HK-2 (cell line): Measurements from ENCODE around the gene GRXCR2.
A peak's percentile ranks its signal among the peaks of the same experiment; 100 is the strongest.
"Not testable (repeated sequence)": the region's sequence is repeated elsewhere in the genome, so short reads cannot be mapped to it uniquely, and the experiment has no call there.

Experiments used
- DNase-seq: peaks from one replicate; pipeline ENCODE4 v3.0.0-alpha.2; 2018; ENCODE audit not compliant: unreplicated experiment

GRXCR2 gene

GRCh38 chr5:145872914-145873313 is at the start of gene GRXCR2:
Gene GRXCR2 (minus strand): TSS chr5:145873014. CDS start chr5:145872968, 46 bp downstream.
- no peak for DNase-seq

- no peak for DNase-seq
Observed at GRCh38 chr5:145922059-145922458, 49.2 kb upstream of the GRXCR2 start.

DNA sequence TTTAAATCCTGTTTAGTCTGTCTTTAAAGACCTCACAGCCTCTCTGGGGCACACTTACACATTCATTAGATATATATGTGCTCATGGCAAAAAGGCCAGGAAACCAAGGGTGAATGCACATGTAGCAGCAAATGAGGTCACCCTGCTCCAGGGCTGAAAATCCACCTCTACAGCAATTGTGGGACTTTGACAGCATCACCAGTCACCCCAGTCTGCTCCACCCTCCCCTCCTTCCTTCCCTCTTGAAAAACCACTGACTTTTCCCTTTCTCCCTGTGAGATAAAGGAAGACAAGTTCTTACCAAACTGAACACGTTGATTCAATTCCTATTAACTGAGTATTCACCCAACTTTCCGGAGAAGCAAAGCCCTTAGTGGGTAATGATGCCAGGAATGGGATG is 48.4 kb upstream of the GRXCR2 start:
- DNase-seq: peak; percentile 39

GRCh38 chr5:145920542-145921210 is 47.9 kb upstream of the GRXCR2 start:
- DNase-seq: no peak

DNA sequence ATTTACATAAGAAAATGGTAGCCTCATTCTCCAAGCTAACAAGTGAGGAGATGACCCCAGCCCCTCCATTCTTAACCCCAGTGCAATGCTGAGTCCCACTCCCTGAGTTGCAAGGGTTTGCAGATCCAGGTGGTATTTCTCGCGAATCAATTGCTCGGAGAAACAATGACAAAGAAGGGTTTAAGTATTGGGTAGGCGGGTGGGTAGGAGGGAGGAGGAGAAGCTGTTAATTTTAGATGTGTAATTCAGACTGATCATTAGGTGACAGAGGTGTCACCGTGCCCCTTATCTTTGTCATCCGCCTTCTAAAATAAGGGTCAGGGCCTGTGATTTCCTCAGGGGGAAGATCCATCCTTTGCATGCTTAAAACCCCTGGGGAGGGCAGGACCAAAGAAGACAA is 46.6 kb upstream of the GRXCR2 start:
- no peak for DNase-seq

DNA sequence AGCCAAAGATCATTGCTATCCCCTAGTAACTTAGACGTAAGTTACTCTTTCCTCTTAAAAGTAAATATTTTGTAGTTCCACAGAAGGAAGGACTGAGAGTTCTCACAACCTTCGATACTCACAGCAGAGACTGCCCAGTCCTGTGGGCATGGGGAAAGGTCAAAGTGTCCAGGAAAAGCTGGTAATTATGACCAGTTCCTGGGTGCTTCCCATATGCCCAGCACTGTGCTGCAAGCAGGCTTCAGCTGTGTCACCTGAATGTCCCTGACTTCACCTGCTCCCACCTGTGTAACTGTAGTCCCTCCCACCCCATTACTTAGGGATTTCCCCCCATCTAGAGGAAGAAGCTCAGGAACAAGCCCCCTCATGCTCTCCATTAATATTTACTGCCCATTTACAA is 45.6 kb upstream of the GRXCR2 start:
- no peak for DNase-seq

GRCh38 chr5:145917288-145917687 is 44.5 kb upstream of the GRXCR2 start:
- no peak for DNase-seq

DNA sequence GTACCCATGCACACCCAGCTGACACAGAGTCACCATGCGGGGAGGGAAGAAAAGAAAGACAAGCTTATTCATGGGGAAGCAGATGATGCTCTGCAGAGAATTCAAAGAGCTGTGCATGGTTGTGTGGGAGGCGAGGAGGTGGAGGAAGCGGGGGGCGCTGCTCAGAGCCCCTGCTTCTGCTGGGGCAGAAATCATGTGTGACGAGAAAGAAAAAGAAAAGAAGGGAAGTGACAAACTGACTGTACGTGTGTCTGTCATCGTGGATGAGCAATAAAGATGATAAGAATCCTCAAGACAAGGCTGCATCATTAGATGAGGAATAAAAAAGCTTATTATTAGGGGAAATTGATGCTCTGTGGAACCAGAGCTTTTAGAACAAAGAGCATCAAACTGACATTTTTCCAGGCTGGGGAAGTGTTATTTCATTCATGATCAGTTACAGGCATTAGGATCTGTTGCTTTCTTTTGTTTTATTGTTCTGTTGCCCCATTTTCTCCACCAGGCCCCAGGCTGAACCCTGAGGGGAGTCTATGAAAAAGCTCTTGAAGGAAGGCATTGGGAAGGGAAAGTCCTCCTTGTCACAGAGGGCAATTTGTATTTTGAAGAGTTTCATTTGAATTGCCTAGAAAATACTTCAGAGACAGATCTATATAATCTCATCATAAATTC is 43.3 kb upstream of the GRXCR2 start:
- DNase-seq: no peak

DNA sequence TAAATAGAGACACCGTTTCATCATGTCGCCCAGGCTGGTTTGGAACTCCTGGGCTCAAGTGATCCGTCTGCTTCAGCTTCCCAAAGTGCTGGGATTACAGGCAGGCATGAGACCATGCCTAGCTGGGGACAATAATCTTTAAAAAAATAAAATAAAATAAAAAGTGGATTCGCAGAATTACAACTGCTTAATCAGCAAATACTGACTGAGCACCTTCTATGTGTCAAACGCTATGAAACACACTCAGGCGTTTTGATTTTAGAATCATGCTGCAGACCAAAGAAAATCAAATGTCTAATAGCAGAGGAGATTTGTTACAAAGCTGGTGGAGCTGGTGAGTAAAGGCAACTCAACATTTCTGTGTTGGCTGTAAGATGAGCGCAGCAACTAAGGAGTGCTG is 40.9 kb upstream of the GRXCR2 start:
- DNase-seq: no peak

DNA sequence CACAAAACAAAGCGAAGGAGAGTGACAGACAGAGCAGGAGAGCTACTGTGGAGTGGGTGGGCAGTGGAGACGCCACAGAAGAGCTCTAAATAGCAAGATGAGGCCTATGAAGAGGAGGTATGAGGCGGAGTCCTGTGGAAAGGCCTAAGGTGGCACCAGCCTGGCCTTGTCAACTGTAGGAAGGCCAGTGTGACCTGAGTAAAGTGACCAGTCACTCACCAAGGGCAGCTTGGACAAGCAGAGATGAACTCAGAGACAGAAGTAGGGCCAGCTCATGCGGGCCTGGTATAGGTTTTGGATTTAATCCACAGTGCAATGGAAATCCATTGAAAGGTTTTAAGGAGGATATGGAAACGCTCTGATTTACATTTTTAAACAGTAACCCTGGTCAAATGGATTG is 39.8 kb upstream of the GRXCR2 start:
- no peak for DNase-seq

DNA sequence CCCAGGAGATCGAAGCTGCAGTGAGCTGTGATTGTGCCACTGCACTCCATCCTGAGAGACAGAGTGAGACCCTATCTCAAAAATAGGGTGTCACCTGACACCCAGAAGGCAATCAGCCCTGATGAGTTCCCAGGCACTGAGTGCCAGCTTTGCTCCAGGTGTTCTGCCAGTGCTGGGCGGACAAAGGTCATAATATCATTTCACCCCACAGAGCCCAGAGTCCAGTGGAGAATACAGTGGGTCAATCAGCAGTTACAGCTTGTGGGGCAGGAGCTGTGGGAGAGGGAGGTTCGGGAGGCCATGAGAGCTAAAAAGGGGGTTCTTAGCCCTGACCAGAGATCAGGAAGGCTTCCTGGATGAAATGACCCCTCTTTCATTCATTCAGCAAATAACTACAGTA is 39.2 kb upstream of the GRXCR2 start:
- no peak for DNase-seq

DNA sequence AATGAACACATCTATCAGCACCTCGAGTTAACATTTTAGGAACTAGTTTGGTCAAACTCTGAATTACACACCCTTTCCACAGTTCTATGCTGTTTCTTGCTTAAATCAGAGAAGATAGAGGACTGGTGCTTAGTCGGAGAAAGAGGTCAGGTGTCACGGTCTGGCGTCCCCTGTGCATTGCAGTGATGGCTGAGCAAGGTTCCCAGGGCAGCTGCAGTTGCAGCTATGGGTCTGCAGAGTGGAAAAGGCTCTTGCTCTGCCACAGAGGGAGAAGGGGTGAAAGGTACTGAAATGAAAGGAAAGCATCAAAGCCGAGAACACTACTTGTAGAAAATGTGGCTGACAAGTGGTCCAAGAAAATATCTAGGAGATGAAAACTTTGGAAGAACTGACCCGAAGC is 38.4 kb upstream of the GRXCR2 start:
- no peak for DNase-seq

- DNase-seq: no peak
Observed at GRCh38 chr5:145908206-145908960, 35.6 kb upstream of the GRXCR2 start.

DNA sequence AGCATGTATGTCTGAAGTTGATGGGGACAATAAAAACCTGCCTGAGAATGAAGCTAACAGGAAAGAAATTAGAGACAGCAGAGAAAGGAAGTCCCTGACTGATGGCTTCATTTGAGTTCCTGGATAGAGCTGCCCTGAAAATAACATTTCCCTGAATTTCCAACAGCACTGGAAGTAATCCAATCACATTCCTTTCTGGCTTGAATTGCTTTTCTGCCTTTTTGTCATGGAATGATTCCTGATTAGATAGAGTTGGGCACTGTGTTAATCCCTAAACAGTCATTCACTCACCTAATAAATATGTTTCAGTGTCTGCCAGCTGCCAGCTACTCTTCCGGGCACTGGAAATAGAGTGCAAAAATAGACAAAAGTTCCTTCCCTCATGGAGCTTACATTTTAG is 33.6 kb upstream of the GRXCR2 start:
- DNase-seq: no peak

DNA sequence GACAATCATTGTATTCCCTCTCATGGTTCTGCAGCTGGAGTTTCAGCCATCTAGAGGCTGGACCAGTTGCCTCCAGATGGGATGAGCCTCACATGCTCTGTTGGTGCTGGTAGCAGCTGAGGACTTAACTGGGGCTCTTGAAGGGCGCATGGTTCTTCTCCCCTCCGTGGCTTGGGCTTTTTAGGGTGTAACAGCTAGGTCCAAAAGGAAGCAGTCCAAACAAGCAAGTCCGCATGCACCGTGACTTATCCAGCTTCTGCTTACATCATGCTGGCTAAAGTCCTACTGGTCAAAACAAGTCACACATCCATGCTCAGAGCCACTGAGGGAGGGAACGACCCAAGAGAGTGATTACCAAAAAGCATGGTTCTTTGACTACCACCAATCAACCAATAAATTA is 31.9 kb upstream of the GRXCR2 start:
- DNase-seq: no peak

- no peak for DNase-seq
Observed at GRCh38 chr5:145903867-145904266, 31.1 kb upstream of the GRXCR2 start.

GRCh38 chr5:145903113-145903512 is 30.3 kb upstream of the GRXCR2 start:
- no peak for DNase-seq

GRCh38 chr5:145902421-145902820 is 29.6 kb upstream of the GRXCR2 start:
- no peak for DNase-seq

DNA sequence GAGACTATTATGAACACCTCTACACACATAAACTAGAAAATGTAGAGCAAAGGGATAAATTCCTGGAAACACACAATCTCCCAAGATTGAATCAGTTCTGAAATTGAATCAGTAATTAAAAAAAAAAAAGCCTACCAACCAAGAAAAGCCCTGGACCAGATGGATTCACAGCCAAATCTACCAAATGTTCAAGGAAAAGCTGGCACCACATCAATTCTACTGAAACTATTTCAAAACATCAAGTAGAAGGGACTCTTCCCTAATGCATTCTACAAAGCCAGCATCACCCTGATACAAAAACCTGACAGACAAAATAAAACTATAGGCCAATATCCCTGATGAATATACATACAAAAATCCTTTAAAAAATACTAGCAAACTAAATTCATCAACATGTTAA is 25.4 kb upstream of the GRXCR2 start:
- no peak for DNase-seq

DNA sequence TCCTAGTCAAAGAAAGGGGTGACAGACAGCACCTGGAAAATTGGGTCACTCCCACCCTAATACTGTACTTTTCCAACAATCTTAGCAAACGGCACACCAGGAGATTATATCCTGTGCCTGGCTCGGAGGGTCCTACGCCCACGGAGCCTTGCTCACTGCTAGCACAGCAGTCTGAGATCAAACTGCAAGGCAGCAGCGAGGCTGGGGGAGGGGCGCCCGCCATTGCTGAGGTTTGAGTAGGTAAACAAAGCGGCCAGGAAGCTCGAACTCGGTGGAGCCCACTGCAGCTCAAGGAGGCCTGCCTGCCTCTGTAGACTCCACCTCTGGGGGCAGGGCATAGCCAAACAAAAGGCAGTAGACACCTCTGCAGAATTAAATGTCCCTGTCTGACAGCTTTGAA is 18.6 kb upstream of the GRXCR2 start:
- DNase-seq: not testable (repeated sequence)

- DNase-seq: no peak
Observed at GRCh38 chr5:145889611-145890010, 16.8 kb upstream of the GRXCR2 start.

DNA sequence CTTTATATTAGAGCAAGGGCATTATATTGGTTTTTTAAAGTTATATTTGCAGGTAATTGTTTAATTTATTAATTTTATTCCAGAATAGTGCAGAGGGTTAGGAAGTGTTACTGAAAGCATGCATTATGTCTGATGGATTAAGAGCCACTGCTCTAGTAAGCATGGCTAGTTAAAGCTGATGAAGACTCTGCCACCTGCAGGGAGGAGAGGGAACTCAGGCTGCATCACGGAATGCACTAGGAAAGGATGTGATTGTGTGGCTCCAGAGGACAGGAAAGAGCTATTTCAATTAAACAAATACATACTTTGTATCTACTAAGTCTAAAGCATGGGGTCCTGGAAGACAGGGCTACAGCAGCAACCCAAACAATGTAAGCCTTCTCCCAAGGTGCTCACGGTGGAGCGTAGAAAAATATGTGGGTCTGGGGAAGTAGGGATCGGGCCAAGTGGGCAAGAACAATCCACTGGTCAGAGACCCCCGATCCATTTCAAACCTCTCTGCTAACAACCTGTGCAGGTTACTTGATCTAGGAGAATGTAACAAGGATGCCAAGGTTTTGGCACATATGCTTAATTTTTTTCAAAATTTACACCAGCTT is 15.3 kb upstream of the GRXCR2 start:
- peak; percentile 24 for DNase-seq

DNA sequence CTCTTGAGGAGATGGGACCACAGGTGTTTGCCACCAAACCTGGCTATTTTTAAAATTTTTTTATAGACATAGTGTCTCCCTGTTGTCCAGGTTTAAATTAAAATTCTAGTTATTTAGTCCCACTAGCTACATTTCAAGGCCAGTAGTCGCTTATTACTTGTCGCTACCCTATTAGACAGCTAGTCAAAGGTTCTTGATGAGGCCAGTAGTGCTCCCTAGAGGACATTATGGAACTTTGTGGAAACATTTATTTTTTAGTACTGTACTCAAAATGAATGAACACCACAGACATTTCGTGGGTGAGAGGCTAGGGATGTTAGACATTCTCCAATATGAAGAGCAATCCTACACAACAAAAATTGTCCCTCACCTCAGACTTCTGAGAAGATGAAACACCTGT is 14.4 kb upstream of the GRXCR2 start:
- no peak for DNase-seq
